Activated CD4-positive, alpha-beta T cell treated with anti-CD3 and anti-CD28 coated beads, Interleukin-2, amount 50 U/mL, for 16 hours (primary cell): Measurements from ENCODE around the gene ASF1A.

ENCODE experiments used
- DNase-seq: peaks from one replicate; pipeline ENCODE4 v3.0.0-alpha.2; 2020

The ASF1A gene

DNA sequence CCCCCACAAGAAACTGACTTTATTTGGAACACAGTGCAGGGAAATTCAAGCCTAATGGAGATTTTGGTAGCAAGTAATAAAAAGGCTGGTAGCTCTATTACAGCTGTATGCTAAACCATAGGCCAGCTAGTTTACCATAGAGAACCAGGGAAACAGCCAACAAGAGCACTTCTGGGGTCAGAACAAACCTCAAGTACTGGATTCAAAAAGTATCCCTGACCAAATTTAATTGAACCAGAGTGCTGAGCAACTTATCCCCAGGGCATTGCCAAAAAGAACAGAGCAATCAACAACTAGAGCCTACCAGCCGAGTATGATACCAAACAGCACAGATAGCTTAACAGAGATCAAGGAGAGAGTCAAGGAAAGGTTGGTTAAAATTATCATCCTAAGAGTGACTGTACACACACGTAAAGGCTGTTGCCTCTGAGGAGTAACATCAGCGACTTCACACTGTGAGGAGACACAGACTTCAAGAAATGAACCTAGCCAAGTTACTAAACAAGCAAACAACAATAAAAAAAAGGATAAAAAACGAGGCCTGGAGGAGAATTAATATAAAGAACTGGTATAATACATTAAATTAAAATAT lies 11.5 kb upstream of the ASF1A start:
- DNase-seq, result no peak

DNA sequence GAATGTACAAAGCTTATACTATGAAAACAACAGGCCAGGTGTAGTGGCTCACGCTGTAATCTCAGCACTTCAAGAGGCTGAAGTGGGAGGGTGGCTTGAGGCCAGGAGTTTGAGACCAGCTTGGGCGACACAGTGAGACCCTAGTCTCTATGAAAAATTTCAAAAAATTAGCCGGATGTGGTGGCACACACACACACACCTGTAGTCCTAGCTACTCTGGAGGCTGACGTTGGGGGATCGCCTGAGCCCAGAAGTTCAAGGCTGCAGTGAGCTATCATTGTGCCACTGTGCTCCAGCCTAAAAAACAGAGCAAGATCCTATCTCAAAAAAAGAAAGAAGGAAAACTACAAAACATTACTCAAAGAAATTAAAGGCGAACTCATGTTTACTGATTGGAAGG lies 7.3 kb upstream of the ASF1A start:
- DNase-seq, result no peak

DNA sequence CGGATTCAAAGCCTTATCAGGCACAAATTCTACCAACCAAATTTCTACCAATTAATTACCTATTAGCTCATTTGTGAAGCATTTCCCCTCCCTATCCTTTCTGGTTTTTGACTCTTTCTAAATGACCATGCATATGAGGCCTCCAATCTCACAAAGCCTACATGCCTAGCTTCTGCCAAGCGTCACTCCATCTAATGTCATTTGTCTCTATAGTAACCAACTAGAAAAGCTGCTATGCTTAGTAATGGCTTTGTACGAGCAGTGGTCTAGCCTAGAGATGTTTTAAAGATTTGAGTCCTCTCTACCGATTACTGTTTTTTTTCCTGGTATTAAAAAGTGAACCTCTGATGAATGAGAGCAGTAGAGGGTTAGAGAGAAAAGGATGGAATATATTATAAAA lies 4.8 kb upstream of the ASF1A start:
- no peak for DNase-seq

DNA sequence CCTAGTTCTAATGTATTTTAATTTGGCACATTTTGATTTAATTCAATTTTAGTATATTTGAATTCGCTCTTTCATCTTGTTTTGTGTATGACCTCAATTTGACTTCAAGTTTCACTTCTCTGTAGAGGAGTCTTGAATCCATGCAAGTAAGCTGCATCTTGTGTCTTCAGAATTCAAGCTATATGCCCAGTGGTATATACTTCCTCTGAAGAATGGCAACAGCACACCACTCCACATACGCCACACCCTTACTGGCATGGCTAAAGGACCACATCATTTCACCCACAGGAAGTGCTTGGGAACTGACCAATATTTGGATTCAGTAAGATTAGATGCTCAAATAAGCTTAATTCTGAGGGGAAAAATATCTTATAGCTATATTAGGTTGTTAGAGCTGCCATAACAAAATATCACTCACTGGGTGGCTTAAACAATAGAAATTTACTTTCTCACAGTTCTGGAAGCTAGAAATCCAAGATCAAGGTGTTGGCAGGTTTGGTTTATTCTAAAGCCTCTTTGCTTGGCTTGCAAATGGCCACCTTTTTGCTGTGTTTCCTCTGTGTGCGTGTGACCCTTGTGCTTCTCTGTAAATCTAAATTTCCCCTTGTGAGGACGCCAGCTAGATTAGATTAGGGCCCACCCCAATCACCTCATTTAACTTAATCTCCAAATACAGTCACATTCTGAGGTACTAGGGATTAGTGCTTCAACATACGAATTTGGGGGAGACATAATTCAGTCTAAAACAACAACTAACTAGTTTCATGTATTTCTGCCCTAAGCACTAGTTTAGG lies 2.8 kb upstream of the ASF1A start:
- peak; percentile 37 for DNase-seq

DNA sequence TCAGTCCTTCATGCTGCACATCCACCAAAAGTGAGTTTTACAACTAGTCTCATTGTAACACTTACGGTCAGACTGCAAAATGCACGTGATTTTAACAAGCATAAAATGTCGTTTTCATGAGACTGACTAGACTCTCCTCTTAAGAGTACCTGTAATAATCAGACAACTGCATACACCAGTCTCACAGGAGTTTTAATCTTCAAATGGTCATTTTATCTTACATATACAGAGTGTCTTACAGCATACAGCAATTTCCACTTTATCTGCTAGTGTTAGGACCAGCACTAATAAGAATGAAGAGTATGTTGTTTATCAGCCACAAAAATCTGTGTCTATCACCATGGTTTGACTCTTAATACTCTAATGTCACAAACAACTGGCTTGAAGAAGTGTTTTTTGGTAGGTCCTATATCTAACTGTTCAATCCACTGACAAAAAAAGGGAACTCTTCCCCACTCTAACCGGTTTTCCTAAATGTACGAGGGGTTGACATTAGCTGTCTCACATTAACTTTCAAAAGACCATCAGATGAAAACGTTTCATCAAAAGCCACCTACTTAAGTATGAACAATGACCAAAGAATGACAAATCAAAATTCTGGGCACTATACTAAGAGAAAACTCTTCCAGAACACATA lies 1.5 kb upstream of the ASF1A start:
- DNase-seq, result peak; percentile 35

DNA sequence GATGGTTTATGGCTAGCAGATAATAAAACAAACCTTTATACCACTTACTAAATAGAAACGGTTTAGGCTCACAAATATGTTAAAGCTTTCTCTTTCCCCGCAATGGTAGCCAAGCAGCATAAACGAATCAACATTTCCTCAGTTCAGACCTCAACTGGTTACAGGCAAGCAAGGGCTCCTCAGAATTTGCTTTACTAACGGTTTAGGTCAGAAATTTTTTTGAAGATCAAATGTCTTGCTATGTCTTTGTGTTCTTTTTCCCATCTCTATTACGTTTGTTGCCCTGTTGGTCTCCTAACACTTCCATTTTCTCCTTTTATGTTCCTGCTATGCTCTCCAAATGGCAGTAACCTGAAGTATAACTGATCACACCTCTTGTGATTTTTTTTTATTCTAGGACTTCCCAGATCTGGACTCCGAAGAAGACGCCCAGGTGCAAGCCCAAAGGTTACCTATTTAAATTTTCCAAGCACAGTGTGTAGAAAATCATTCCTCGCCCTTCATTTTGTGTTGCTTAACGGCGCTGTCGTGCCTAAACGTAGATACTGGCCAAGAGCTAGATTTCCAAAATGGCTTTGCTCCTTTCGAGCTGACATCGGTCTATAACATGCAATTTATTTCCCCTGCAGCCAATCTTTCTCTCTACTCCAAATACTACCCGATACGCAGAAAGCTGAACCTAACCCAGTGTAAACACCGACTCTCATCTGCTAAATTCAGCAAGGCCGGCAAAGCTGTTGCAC lies 717 bp upstream of the ASF1A start:
- DNase-seq, result peak; percentile 78

DNA sequence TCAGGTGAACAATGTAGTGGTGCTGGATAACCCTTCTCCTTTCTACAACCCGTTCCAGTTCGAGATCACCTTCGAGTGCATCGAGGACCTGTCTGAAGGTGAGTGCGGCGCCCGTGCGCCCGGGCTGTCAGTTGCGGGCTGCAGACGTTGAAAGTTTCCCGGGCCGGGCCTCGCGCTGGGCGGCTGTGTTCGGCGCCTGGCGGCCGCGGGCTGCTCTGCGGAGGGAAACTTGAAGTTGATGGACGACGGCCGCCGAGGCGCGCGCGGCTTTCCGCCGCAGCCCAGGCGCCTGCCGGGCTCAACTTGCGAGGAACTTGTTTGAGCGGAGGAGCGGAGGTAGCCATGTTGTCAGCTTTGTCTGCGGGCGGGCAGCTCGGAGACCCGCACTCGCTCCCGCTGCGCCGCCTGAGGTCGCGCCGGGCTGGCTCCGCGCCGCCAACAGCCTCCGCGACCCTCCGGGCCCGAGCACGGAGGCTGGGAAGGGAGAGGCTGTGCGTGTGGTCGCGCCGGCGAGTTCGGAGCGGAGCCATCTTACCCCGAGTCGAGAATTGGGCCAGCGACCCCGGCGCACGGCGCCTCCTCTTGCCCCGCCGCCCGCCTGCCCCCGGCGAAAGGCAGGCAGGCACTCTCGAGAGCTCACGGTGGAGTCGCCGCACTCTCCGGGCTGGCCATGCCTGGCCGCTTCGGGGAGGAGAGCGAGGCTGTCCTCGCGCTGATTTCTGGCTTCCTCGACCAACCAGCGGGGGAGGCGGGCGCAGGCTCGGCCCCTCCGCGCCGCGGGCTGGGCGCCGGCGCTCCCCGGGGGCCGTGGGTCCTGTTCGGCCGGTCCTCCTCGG lies 691 bp downstream of the ASF1A start:
- peak; percentile 54 for DNase-seq

DNA sequence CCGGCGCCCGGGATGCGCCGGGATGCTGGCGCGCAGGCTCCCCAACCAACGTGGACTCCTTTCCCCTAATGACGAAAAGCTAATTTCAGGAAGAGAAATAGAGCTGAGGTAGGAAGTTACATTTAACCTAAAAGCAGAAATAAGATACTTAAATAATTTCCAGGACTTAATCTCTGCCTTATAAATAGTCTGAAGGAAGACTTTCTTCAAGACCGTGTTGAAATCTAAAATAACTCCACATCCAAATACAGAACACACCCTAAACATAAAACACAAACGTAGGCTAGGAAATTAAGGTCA lies 1.3 kb downstream of the ASF1A start:
- no peak for DNase-seq

DNA sequence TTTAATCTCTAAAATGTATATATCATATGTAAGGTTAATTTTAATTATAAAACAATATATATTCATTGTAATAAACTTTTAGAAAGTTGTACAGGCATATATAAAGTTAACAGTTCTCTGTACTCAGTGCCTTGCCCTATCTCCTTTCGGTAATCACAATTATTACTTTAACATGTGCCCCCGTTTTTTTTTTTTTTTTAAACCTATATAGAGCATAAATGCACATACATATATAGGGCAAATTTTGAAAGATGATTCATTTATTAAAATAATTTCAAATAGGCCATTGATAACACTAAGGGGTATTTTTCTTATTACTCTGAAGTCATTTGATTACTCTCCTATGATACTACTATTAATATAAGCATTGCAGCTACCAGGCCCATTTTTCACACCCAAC lies 1.9 kb downstream of the ASF1A start:
- no peak for DNase-seq

DNA sequence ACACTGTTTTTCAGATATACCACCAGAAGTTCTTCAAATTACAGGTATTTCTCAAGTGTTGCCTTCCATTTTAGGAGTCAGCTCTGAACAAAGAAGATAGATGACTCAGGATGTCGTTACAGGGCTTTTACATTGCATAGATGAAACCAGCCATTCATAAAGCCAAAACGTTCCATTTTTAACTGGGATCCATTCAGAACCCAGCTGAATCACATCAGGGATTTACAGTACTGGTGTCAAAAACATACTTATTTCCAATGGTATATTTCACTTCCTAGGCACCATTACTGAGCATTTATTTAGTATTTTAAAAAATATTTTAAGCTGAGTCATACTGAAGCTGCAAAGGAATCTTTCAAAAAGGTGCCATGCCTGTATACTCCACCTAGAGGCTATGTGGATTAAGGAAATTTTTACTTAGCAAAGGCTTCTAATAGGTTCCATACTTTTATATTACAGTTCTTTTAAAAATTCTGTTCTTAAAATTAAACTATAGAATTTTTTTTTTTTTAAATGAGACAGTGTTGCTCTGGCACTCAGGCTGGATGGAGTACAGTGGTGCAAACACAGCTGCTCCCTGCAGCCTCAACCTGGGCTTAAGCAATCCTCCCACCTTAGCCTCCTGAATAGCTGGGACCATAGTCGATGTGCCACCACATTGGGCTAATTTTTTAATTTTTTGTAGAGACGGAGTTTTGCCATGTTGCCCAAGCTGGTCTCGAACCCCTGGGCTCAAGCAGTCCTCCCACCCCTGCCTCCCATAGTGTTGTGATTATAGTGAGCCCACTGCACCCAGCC lies 2.6 kb downstream of the ASF1A start:
- DNase-seq, result peak; percentile 78

DNA sequence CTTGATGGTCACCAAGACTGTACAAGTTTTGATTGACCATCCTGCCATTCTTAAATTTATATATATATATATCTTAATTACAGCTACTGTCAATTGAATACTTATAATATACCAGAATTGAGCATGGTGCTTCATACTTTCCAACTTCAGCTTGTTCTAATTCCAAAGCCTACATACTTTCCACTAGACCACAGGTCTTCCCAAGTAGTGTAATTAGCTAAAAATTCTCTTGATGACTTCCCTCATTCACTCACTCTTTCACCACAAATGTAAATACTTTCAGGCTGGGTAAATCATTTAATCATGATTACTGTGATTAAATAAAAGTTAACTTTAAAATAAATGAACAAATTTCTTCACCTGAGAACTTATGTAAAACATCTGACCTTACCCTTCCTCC lies 3.4 kb downstream of the ASF1A start:
- DNase-seq, result no peak

DNA sequence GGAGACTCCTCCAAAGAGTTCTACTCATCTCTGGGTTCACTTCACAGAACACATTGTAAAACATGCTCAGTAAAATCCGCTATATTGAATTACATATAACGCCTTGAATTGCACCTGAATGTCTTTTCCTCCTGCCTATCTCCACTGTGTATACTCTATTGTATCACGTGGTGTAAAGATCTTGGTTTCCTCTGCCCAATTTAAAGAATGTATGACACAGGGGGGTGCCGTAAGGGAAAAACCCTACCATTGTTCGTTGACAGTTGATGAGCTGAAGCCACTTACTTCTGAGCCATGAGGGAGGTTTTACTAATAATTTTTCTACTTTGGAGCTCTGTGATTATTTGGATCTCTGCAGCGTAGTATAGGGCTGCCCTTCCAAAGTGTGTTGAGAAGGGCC lies 6.0 kb downstream of the ASF1A start:
- DNase-seq, result peak; percentile 56

DNA sequence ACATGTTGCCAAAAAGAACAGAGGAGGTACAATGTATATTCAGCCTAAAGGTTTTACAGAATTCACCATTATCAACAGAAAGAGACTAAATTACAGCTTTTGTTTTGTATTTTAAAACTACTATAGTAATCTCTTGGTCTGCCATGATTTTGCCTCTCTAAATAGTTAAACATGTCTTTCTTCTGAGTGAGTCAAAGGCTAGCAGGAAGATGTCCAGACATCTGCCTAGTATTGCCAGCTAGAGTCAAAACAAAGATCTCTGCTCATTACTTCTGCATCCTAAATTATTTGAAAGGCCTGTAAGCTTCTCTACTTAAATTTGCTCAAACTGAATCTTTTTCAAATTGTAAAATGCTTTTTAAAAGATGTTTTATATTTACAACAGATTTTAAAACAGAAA lies 8.8 kb downstream of the ASF1A start:
- DNase-seq, result no peak

DNA sequence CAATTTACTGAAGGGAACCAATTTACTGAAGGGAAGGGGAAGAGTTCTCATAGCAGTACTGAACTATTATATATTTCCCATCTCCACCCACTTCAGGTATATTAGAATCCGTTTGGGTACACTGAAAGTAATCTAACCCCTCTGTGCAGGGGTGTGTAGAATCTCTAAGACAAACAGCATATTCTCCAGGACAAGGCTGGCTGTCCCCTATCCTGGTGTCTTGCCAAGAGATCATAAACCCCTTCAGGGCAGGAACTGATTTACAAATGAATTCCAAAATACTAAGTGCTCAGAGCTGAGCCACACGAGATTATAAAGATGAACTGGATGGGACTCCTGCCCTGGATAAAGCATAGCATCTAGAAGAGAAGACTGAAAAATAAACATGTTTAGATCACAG lies 9.2 kb downstream of the ASF1A start:
- no peak for DNase-seq

DNA sequence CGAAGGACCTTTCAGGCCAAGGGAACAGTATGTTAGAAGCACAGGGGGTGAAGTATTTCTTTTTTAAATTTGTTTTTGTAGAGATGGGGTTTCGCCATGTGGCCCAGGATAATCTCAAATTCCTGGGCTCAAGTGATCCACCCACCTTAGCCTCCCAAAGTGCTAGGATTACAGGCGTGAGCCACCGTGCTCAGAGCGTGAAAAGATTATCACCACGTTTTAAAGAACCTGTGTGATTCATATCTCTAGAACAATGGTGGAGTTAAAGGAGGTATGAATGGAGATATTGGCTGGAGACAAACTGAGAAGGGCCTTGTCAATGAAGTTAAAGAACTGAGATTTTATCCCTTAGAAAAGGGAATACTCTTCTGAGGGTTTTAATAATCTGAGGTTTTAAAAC lies 9.7 kb downstream of the ASF1A start:
- DNase-seq, result no peak

DNA sequence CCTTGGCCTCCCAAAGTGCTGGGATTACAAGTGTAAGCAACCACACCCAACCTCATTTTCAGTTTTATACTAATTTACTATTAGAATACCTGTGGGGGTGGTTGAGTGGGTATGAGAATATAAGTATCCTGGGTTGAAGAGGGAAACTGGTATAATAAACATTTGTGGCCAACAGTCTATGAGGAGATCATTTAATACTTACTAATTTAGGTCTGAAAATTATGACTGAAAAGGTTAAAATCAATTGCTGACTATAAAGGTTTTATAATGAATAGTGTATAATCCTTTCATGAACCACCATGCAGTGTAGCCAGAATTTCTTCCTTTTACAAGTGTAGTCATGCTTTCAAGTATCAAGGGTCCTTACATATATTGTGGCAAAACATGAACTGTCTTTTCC lies 11.1 kb downstream of the ASF1A start:
- DNase-seq, result no peak

DNA sequence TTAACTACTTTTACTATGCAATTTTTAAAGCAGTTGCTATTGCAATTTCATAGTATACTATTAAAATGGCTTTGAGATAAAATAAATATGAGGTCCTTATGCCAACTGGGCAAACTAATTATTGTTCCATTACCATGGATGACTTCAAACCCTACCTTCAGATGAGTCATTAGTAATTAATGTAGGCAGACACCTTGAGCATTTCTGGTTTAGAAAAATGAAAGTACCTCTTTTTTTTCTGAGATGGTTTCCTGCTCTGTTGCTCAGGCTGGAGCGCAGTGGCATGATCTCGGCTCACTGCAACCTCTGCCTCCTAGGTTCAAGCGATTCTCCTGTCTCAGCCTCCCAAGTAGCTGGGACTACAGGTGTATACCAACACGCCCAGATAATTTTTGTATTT lies 11.9 kb downstream of the ASF1A start:
- no peak for DNase-seq

DNA sequence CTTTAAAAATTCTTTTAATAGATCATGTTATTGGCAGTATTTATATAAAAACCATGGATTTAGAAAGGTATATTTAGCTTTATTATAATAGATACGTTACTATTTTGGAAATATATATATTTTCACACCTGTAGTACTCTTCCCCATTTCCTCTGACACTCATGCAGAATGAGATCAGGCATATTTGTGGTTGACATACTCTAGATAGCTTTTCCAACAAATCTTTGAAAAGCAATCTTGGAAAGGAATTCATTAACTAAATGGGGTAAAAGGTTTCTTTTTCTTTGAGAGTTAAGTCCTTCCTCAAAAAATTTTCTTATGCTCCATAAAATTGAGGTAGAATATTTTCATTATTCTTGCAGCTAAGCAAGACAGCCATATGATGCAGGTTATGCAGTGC lies 14.5 kb downstream of the ASF1A start:
- no peak for DNase-seq

DNA sequence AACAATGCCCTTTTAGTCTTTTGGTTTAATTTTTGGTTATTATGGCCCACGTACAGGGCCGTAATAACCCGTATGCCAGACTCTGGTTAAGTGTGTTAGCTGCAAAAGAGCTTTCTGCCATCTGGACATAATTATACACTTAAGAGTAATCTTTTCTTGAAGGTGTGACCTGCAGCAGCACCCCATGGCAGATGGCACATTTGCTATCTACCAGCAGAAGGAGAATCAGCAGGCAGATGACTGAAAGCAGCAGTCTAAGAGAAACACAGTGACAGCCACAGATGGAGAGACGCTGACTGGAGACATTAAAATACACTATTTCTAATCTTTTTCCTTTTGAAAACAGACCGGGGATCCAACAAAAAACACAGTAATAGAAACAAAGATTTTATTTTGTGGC lies 18.7 kb downstream of the ASF1A start:
- DNase-seq, result no peak

DNA sequence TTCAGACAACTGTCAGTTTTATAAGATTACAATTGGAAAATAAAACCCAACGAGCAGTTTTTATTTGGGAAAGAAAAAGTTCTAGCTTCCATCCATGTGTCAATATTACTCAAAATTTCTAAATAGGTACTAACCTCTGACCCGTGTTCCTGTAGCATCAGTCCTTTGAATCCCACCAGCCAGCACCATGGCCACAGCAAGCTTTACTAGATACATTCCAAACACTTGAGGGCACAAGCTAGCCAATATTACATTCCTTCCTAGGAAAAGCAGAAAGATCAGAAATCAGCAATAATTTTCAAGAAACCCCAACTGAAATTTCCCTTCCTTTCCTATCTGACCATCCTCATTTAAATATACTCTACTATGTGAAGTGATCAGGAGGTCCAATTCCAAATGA lies 19.2 kb downstream of the ASF1A start:
- no peak for DNase-seq

DNA sequence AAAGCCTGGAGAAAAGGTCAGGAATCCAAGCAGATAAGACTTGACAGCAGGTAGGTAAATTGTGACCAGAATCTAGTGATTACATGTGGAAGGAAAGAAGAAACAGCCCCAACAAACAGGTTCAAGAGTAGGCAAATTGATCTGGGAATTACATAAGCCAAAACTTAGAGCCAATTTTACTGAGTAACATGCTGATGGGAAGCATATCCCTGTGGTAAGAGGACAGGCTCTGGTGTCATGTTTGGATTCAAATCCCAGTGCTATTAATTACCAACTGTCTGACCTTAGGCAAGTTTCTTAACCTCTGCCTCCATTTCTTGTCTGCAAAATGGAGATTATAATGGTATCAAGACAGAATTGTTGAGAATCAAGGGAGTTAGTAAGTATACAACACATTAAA lies 20.6 kb downstream of the ASF1A start:
- no peak for DNase-seq
